SK-N-SH treated with all-trans-retinoic acid at 6 μM for 48 hours (cell line): ENCODE data around the gene SLC2A14.
"Not testable (repeated sequence)": the region's sequence is repeated elsewhere in the genome, so short reads cannot be mapped to it uniquely, and the experiment has no call there.

ENCODE experiments used
- ATAC-seq: fragments of 200-7000 bp; cut with Tn5 transposase; 3 replicates; pipeline ENCODE4 v1.9.1; 2020; ENCODE audit warnings: mild to moderate bottlenecking, moderate library complexity
- ARNTL ChIP-seq: fragments of 450-650 bp; formaldehyde crosslinking; IDR thresholded peaks from 2 replicates; pipeline ENCODE4 v1.5.0; 2020; ENCODE audit warnings: low read depth, mild to moderate bottlenecking, moderate library complexity, borderline replicate concordance
- BACH2 ChIP-seq: fragments of 250-450 bp; sonication (Bioruptor Pico); IDR thresholded peaks from 2 replicates; pipeline ENCODE4 v1.9.0; 2021; ENCODE audit warnings: mild to moderate bottlenecking, borderline replicate concordance
- CSDC2 ChIP-seq: fragments of 250-450 bp; sonication (Bioruptor Pico); IDR thresholded peaks from 2 replicates; pipeline ENCODE4 v1.5.0; 2020; ENCODE audit warnings: mild to moderate bottlenecking, moderate library complexity
- GLIS3 ChIP-seq: fragments of 250-450 bp; sonication (Bioruptor Pico); IDR thresholded peaks from 2 replicates; pipeline ENCODE4 v1.5.0; 2020; ENCODE audit warnings: mild to moderate bottlenecking, moderate library complexity
- ISL1 ChIP-seq: fragments of 250-450 bp; sonication (Bioruptor Pico); IDR thresholded peaks from 2 replicates; pipeline ENCODE4 v2.1.2; 2022; ENCODE audit warnings: mild to moderate bottlenecking, moderate library complexity
- PPARA ChIP-seq: fragments of 250-450 bp; sonication (Bioruptor Pico); IDR thresholded peaks from 2 replicates; pipeline ENCODE4 v1.5.0; 2020; ENCODE audit warnings: mild to moderate bottlenecking, borderline replicate concordance
- RARB ChIP-seq: fragments of 250-450 bp; sonication (Bioruptor Pico); IDR thresholded peaks from 2 replicates; pipeline ENCODE4 v1.8.0; 2021; ENCODE audit warnings: mild to moderate bottlenecking, moderate library complexity
- SNAI2 ChIP-seq: fragments of 250-450 bp; sonication (Bioruptor Pico); IDR thresholded peaks from 2 replicates; pipeline ENCODE4 v1.5.0; 2020; ENCODE audit warnings: mild to moderate bottlenecking, moderate library complexity
- TCF4 ChIP-seq: fragments of 250-450 bp; sonication (Bioruptor Pico); IDR thresholded peaks from 2 replicates; pipeline ENCODE4 v1.8.0; 2021; ENCODE audit warnings: mild to moderate bottlenecking, moderate library complexity, borderline replicate concordance
- ZC3H10 ChIP-seq: fragments of 250-450 bp; sonication (Bioruptor Pico); IDR thresholded peaks from 2 replicates; pipeline ENCODE4 v1.5.1; 2021; ENCODE audit warnings: mild to moderate bottlenecking, moderate library complexity
- ZFP30 ChIP-seq: fragments of 450-650 bp; formaldehyde crosslinking; IDR thresholded peaks from 2 replicates; pipeline ENCODE4 v1.5.0; 2022; ENCODE audit warnings: mild to moderate bottlenecking, moderate library complexity
- ZNF70 ChIP-seq: fragments of 450-650 bp; formaldehyde crosslinking; IDR thresholded peaks from 2 replicates; pipeline ENCODE4 v1.5.0; 2020; ENCODE audit warnings: mild to moderate bottlenecking, moderate library complexity
- TF ChIP-seq, protein P1 (sequence below): fragments of 250-450 bp; sonication (Bioruptor Pico); IDR thresholded peaks from 2 replicates; pipeline ENCODE4 v1.5.1; 2021; ENCODE audit warnings: mild to moderate bottlenecking, moderate library complexity
- TF ChIP-seq, protein P2 (sequence below): fragments of 250-450 bp; sonication (Bioruptor Pico); IDR thresholded peaks from 2 replicates; pipeline ENCODE4 v1.5.1; 2020; ENCODE audit warnings: low read depth, mild to moderate bottlenecking, moderate library complexity
- TF ChIP-seq, protein P3 (sequence below): fragments of 250-450 bp; sonication (Bioruptor Pico); IDR thresholded peaks from 2 replicates; pipeline ENCODE4 v1.8.0; 2020; ENCODE audit warnings: mild to moderate bottlenecking, moderate library complexity, borderline replicate concordance
- TF ChIP-seq, protein P4 (sequence below): fragments of 250-450 bp; sonication (Bioruptor Pico); IDR thresholded peaks from 2 replicates; pipeline ENCODE4 v1.8.0; 2021; ENCODE audit warnings: low read depth, mild to moderate bottlenecking, moderate library complexity, borderline replicate concordance
- TF ChIP-seq, protein P5 (sequence below): fragments of 250-450 bp; sonication (Bioruptor Pico); IDR thresholded peaks from 2 replicates; pipeline ENCODE4 v1.5.0; 2020; ENCODE audit warnings: mild to moderate bottlenecking, moderate library complexity

Gene SLC2A14

DNA sequence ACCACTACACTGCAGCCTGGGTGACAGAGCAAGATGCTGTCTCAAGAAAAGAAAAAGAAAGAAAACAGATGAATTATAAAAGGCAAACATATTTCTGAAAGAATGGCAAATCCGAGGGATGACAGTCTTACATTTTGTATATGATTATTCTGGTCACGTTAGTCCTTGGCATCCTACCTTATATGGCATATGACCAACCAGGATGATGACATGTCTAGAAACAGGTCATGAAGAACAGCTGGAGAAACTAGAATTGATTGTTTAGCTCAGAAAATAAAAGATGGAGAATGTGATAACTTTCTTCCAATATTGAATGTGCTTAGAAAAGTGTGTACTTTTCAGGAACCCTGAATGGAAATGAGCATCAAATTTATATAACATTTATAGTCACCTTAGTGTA lies 19.2 kb downstream of the SLC2A14 start:
- ATAC-seq, result no peak
- TF ChIP-seq BACH2 (CRISPR knock-in tag) (no peak), ARNTL (CRISPR knock-in tag) (no peak), TCF4 (CRISPR knock-in tag) (no peak)
- TF ChIP-seq, protein P1, sequence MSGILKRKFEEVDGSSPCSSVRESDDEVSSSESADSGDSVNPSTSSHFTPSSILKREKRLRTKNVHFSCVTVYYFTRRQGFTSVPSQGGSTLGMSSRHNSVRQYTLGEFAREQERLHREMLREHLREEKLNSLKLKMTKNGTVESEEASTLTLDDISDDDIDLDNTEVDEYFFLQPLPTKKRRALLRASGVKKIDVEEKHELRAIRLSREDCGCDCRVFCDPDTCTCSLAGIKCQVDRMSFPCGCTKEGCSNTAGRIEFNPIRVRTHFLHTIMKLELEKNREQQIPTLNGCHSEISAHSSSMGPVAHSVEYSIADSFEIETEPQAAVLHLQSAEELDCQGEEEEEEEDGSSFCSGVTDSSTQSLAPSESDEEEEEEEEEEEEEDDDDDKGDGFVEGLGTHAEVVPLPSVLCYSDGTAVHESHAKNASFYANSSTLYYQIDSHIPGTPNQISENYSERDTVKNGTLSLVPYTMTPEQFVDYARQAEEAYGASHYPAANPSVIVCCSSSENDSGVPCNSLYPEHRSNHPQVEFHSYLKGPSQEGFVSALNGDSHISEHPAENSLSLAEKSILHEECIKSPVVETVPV (CRISPR knock-in tag), result no peak
- TF ChIP-seq, protein P2, sequence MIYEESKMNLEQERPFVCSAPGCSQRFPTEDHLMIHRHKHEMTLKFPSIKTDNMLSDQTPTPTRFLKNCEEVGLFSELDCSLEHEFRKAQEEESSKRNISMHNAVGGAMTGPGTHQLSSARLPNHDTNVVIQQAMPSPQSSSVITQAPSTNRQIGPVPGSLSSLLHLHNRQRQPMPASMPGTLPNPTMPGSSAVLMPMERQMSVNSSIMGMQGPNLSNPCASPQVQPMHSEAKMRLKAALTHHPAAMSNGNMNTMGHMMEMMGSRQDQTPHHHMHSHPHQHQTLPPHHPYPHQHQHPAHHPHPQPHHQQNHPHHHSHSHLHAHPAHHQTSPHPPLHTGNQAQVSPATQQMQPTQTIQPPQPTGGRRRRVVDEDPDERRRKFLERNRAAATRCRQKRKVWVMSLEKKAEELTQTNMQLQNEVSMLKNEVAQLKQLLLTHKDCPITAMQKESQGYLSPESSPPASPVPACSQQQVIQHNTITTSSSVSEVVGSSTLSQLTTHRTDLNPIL (CRISPR knock-in tag), result no peak

DNA sequence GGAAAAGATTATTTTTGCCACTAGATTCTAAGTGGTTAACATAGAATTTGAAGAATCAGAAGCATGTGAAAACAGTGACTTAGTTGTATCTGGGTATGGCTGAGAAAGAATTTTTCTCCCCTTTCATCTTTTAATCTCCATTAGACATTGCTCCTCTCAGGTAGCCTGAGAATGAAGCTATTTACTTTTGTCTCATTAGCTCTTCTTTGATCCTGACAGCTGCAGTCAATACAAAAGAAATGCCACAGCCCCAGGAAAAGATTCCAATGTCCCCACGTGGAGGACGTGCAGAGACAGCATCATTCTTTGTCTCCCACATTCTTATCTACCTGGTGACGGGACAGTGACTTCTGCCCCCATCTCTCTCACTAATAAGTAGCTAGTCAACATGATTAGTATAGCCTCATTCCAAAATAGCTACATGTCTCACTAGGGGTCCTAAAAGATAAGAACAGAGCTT lies 21.1 kb downstream of the SLC2A14 start:
- not testable (repeated sequence) for ATAC-seq

DNA sequence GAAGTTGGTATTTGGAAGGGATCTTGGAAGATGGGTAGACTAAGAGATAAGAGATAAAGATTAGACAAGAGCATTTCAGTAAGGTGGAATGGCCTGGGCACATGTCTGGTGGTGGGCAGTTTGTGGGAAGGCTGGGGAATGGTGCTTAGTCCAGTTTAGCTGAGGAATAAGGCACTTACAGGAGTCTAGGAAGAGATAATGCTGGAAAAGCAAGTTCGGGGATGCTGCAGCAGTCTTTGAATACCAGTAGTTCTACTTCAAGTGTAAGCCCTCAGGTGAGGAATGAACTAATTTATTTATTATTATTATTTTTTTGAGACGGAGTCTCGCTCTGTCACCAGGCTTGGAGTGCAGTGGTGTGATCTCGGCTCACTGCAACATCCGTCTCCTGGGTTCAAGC lies 22.6 kb downstream of the SLC2A14 start:
- not testable (repeated sequence) for ATAC-seq

DNA sequence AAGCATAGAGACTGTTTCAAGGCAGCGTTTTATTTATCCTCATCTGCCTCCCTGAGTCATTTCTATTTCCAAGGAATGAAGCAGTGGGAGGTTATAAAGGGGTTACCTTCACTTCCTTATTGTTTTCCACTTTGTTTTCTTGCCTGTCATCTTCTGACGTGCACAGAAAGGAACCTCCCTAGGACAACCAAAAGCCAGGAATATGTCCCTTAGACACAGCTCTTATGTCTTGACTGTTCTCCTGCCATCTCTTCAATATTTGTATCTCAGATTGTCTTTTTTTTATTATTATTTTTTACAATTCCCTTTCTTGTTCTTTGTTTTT lies 24.7 kb downstream of the SLC2A14 start:
- not testable (repeated sequence) for ATAC-seq

DNA sequence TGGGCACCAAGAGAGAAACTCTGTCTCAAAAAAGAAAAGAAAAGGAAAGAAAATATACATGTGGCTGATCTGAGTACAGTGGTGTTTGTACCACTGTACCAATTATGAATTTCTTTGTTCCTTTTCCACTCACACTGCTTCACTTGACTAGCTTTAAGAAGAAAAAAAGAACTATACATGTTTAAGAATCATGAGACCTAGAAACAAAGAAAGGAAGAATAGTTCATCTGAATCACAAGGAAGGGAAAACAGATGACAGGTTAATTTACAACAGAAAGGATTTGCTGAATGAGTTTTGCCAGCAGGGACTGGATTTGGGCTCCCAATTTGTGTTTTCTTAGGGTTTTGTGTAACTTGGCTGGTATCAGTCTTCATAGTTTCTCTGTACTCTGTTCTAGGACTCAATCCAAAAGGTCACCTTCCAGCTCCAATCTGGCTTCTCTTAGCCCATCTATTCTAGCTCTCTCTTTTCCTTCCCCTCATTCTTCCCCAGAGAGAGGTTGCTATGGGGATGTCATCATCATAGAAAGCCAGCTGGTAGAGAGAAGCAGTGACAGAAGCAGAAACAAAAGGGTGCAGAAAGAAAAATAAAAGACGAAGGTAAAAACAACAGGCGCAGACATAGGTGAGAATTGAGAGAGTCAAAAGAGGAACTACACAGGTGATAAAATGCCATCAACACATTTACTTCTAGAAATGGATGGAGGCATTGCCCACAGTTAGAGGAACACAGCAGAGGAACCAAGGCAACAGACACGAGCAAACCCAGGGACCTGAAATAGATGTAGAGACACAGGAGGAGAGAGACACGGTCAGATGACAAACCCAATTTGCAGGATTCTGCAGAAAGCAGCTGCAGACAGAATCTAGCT lies 25.3 kb downstream of the SLC2A14 start:
- ATAC-seq, result not testable (repeated sequence)

DNA sequence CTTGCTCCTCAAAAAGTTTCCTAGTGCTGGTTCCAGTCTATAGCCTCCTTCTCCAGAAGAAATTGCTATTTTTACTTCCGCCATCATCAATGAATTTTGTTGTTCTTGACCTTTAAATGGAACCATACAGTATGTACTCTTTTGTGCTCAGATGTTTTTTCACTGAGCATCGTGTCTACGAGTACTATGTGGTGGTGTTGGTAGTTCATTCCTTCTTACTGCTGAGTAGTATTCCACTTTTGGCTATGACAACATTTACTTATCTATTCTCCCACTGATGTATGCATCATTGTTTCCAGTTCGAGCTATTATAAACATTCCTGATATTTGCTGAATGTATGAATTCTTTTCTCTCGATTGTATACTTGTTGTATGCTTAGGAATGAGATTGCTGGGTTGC lies 28.6 kb downstream of the SLC2A14 start:
- TF ChIP-seq ZFP30 (CRISPR knock-in tag), result no peak
- TF ChIP-seq, protein P2 (CRISPR knock-in tag), result no peak
- TF ChIP-seq PPARA (CRISPR knock-in tag), result no peak
- TF ChIP-seq RARB (CRISPR knock-in tag), result no peak
- TF ChIP-seq SNAI2 (CRISPR knock-in tag), result no peak
- TF ChIP-seq, protein P3, sequence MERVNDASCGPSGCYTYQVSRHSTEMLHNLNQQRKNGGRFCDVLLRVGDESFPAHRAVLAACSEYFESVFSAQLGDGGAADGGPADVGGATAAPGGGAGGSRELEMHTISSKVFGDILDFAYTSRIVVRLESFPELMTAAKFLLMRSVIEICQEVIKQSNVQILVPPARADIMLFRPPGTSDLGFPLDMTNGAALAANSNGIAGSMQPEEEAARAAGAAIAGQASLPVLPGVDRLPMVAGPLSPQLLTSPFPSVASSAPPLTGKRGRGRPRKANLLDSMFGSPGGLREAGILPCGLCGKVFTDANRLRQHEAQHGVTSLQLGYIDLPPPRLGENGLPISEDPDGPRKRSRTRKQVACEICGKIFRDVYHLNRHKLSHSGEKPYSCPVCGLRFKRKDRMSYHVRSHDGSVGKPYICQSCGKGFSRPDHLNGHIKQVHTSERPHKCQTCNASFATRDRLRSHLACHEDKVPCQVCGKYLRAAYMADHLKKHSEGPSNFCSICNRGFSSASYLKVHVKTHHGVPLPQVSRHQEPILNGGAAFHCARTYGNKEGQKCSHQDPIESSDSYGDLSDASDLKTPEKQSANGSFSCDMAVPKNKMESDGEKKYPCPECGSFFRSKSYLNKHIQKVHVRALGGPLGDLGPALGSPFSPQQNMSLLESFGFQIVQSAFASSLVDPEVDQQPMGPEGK (CRISPR knock-in tag), result no peak
- no peak for TF ChIP-seq CSDC2
- TF ChIP-seq, protein P4, sequence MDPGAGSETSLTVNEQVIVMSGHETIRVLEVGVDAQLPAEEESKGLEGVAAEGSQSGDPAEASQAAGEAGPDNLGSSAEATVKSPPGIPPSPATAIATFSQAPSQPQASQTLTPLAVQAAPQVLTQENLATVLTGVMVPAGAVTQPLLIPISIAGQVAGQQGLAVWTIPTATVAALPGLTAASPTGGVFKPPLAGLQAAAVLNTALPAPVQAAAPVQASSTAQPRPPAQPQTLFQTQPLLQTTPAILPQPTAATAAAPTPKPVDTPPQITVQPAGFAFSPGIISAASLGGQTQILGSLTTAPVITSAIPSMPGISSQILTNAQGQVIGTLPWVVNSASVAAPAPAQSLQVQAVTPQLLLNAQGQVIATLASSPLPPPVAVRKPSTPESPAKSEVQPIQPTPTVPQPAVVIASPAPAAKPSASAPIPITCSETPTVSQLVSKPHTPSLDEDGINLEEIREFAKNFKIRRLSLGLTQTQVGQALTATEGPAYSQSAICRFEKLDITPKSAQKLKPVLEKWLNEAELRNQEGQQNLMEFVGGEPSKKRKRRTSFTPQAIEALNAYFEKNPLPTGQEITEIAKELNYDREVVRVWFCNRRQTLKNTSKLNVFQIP (CRISPR knock-in tag), result no peak
- no peak for TF ChIP-seq ISL1 (CRISPR knock-in tag)
- TF ChIP-seq BACH2 (CRISPR knock-in tag), result no peak
- no peak for TF ChIP-seq ZC3H10
- TF ChIP-seq ZNF70 (CRISPR knock-in tag), result no peak
- TF ChIP-seq, protein P5, sequence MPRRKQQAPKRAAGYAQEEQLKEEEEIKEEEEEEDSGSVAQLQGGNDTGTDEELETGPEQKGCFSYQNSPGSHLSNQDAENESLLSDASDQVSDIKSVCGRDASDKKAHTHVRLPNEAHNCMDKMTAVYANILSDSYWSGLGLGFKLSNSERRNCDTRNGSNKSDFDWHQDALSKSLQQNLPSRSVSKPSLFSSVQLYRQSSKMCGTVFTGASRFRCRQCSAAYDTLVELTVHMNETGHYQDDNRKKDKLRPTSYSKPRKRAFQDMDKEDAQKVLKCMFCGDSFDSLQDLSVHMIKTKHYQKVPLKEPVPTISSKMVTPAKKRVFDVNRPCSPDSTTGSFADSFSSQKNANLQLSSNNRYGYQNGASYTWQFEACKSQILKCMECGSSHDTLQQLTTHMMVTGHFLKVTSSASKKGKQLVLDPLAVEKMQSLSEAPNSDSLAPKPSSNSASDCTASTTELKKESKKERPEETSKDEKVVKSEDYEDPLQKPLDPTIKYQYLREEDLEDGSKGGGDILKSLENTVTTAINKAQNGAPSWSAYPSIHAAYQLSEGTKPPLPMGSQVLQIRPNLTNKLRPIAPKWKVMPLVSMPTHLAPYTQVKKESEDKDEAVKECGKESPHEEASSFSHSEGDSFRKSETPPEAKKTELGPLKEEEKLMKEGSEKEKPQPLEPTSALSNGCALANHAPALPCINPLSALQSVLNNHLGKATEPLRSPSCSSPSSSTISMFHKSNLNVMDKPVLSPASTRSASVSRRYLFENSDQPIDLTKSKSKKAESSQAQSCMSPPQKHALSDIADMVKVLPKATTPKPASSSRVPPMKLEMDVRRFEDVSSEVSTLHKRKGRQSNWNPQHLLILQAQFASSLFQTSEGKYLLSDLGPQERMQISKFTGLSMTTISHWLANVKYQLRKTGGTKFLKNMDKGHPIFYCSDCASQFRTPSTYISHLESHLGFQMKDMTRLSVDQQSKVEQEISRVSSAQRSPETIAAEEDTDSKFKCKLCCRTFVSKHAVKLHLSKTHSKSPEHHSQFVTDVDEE (CRISPR knock-in tag), result no peak
- no peak for TF ChIP-seq TCF4 (CRISPR knock-in tag)
- TF ChIP-seq GLIS3 (CRISPR knock-in tag), result no peak
- no peak for ATAC-seq

DNA sequence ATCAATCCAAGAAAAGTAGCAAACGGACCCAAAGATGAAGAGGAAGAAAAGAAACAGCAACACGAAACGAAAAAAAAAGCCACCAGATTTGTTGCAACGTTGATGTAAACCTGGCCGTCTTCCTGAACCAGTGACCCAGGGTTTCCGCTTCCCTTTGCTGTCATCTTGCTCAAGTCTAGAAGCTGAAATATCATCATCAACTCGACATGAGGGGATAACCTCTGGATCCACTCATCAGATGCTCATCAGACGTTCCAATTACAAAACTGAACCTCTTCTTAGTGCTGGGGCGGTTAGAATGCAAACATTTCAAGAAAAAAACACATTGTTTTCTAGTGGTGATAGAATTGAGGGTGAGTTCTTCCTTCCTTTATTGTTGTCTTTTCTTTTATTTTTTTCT lies 29.1 kb downstream of the SLC2A14 start:
- not testable (repeated sequence) for ATAC-seq

DNA sequence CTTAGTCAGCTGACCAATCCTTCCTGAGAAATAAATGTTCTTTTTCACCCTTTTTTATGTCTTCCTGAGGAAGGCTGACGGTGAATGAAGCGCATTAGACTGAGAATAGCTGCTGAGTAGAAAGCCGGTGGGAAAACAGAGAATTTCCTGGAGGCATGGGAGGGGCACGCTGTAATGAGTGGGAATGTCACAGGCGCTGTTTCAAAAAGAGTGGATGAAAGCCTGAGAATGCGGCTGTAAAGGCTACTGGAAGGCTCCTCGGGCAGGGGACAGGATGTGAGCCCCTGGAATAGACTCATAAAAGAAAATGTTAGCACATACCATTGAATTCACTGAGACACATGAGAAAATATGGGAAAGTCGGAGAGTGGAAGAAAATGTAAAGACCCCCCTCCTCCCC lies 29.6 kb downstream of the SLC2A14 start:
- not testable (repeated sequence) for ATAC-seq

DNA sequence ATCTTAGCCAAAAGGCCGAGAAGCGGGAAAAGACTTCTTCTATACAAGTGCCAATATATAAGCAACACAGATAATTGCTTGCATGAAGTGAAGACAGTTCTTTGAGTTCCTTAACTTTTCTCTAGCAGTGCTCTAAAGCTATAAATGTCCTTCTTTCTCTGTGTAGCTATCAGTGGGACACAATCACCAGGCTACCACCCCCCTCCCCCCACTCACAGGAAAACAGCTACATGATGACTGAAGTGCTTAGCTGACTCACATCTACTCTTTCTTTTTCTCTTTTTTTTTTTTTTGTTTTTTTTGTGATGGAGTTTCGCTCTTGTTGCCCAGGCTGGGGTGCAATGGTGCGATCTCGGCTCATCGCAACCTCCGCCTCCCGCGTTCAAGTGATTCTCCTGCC lies 30.3 kb downstream of the SLC2A14 start:
- not testable (repeated sequence) for ATAC-seq
